H4 (cell line): Measurements from ENCODE around the gene LIN7C. TPM values are rescaled to one million over a fixed set of nuclear protein-coding genes. Genes with fewer than 3 reads are reported as not detected.
"Not testable (repeated sequence)": the region's sequence is repeated elsewhere in the genome, so short reads cannot be mapped to it uniquely, and the experiment has no call there.

Experiments
- DNase-seq: peaks from one replicate; pipeline ENCODE4 v3.0.0-alpha.2; 2015; ENCODE audit warnings: low spot score
- total RNA-seq: library from RNA; depleted of rRNA; stranded (reverse); fragments of >200 nt; shearing (Covaris generic); gene quantifications from 2 replicates; pipeline ENCODE4 v1.2.3, GENCODE V29; 2014

The LIN7C gene
- total RNA-seq, 1 experiment from 2014 or later = 63.4 TPM

- DNase-seq = no peak
Measured at GRCh38 chr11:27470826-27471588, 35.6 kb downstream of the LIN7C start.

- no peak for DNase-seq
Measured at GRCh38 chr11:27470166-27470565, 36.4 kb downstream of the LIN7C start.

DNA sequence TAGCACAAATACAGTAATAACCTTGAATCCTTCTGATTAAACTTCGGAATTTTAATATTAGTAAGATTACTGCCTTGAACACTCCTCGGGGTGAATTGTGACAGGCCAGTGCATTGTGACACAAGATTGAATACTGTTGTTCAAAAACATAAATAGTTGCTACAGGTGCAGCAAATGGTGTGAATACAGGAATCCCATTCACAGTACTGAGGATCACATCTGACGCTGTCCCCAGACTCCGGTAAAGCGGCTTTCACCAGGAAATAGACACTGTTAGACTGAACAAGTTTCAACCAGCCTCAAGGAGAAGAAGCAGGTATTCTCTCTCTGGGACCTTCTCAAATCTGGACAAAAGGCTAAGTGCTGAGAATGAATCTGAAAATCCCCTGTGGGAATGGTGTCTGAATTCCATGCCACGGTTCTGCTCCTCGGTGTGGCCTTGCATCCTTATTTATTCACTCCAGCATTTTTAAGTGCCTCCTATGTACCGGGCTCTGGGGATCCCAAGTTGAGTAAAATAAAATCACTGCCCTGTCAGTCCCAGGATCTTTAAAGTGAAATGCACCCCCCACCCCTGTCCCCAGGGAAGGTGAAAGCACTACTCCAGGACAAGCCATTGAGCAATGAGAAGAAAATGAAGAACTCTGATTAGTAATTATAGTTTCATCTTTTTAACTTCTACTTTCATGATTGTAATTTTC, 37.4 kb downstream of the LIN7C start:
- DNase-seq = no peak

GRCh38 chr11:27468209-27468994, 38.2 kb downstream of the LIN7C start:
- peak; percentile 38 for DNase-seq

DNA sequence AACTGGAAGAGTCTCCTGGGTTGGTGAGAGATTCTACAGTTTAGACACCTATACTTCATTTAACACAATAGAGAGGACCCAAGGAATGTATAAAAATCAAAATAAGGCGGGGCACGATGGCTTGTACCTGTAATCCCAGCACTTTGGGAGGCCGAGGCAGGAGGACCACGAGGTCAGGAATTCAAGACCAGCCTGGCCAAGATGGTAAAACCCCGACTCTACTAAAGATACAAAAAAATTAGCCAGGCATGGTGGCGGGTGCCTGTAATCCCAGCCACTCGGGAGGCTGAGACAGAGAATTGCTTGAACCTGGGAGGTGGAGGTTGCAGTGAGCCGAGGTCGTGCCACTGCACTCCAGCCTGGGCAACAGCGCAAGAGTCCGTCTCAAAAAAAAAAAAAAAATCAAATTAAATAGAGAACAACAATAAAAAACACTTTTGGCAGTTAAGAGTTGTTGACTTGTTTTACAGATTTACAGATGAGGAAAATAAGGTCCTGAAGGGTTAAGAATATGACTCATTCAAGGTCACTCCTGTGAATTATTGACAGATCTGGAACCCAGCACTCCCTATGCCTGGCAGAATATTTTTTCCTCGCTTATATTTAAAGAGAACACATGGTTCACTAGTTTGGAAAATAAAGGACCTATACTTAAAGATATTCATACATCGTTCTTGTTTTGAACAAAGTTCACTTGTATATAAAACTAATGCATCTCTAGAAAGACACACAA, 39.2 kb downstream of the LIN7C start:
- DNase-seq = no peak

- no peak for DNase-seq
Measured at GRCh38 chr11:27466363-27466762, 40.2 kb downstream of the LIN7C start.

DNA sequence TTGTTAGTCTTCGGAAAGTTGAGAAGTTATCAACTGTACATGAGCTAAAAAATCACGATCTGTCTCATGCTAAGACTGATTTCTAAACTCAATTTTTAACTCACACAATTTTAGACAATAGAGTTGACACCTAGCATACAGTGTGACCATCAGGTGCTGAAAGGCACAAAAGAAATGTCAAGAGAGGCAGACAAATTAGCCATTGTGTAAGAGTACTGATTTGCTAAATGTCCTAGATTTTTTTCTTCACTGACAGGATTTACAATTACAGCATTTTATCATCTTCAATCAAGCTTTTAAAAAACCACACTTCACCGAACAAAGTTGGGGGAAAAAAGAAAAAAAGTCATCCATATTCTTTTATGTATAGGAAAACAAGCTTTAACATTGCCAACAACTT, 40.9 kb downstream of the LIN7C start:
- DNase-seq = no peak

DNA sequence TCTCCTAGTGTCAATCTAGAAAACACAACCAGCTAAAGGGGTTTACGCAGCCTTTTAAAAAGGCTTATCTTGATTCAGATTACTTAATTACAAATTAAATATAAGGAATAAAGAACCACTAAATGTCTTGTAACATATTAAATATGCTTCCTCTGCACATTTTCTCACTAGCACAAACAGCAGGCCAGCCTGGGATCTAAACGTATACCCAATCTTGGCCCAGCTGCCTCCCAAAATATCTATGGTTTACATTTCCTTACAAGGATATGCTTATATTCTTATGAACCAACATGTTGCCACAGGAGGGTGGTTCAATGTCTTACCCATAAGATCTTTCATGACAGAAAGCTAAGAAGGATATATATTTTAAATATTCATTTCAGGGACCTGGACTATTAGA, 41.7 kb downstream of the LIN7C start:
- no peak for DNase-seq

DNA sequence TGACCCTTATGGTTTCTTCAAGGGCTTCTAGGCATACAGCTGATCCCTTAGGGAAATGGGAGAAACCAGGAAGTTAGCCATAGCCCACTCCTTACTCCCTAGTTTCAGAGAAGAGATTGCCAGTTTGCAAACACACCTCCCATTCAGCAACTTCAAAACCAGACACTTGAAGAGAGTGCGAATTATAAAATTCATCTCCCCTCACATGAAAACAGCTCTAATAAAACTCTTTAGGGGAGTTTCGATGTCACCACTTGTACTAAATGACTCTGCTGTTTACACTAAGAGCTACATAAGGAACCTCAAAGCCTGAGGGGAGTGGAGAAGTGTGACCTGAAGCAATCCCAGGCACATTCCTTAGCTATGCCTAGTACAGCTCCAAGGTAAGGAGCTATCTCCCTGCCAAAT, 42.3 kb downstream of the LIN7C start:
- DNase-seq = peak; percentile 78

- DNase-seq = no peak
Measured at GRCh38 chr11:27462543-27462942, 44.0 kb downstream of the LIN7C start.

DNA sequence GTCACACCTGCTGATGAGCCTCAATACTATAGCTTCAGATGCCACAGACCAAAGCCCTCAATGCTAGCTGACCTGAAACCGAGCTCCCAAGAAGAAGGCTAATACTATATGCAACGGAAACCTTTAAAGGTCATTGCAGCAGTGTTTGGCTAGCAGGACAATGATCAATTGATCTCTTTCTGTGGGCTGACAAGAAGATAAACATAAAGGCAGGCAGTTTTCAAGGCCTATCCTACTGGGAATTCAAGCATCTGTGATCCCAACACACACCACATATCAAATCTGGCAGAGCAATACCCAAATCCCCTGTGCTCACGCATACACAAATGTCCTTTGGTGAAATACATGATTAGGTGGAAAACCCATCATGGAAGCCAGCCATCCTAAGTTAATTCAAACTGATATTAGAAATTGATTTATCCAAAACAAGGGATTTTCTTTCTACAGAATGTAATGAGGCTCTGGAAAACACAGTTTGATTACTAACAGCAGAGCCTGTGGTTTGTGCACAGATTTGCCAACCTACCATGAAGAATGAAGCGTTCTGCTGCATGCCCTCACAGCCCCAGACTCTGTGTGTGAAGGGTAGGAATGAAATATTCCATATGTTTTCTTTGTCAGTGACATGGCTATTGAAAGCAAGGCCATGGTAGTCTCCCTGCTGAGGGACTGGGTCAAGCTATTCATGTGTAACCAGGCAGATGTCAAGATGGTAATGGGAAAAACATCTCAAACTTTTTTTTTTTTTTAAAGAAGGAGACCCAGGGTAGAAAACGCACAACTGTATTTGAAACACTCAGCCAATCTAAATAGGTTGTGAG, 46.2 kb downstream of the LIN7C start:
- no peak for DNase-seq

- DNase-seq = no peak
Measured at GRCh38 chr11:27459191-27459590, 47.4 kb downstream of the LIN7C start.

DNA sequence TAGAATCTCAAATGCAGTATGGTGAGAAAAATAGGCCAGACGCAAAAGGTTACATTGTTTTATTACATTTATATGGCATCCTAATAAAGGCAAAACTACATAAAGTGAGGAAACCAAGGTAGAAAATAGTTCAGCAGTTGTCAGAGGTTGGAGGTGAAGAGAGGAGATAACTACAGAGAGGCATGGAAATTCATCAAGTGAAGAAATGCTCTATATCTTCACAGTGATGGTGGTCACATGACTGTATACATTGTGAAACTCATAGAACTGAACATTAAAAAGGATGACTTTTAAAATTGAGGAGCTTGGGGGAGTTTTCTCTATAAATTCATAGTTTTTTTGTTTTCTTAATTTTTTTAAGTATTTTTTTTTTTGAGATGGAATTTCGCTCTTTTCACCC, 48.4 kb downstream of the LIN7C start:
- no peak for DNase-seq

DNA sequence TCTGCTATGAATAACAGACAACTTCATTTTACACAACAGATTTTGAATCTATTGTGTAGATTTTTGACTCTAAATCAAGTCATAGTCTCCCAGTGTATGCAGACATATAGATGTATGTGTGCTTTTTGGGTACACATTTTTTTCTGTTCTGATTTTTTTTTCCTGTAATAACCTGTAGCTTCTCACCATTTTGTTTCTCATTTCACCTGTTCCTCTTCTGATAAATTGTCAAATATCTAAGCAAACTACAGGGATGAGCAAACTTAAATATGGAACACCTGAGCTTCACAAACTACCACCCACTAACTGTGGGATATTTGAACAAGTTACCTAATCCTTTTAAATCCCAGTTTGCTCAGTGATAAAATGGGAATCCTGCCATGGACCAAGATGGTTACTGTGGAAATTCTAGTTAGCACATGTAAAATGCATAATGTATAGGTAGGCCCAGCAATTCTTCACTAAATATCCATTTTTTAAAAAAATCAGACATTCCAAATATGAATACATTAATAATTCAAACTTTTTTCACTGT, 49.7 kb downstream of the LIN7C start:
- DNase-seq = no peak

DNA sequence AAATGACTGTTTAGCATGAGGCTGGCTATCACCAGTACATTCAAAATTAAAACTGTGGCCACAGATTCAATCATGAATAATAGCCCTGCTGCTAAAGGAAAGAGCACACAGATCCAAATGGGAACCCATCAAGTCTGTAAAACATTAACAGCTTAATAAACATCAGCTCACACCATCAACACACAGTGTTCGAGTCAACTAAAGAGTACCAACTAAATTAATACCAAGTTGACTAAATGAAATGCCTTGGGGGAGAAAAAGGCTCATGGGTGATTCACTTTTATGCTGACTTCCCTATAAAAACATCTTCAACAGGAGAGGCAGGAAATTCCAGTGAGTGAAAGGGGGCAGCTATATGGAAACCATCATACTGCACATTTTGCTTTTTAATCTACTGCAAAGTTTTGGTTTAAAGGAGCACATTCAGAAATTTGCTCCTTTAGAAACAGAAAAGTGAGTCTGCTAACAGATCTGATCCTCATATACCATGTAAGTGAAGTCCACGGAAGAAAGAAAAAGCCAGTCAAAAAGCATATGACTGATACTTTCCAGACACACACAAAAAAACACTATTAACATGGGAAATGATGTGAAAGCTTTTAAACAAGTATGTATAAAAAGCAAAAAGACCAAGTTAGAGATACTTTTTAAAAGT, 50.3 kb downstream of the LIN7C start:
- DNase-seq = no peak

- DNase-seq = no peak
Measured at GRCh38 chr11:27455667-27456066, 50.9 kb downstream of the LIN7C start.

- DNase-seq = no peak
Measured at GRCh38 chr11:27453701-27454100, 52.9 kb downstream of the LIN7C start.

- DNase-seq = no peak
Measured at GRCh38 chr11:27452147-27452546, 54.4 kb downstream of the LIN7C start.

DNA sequence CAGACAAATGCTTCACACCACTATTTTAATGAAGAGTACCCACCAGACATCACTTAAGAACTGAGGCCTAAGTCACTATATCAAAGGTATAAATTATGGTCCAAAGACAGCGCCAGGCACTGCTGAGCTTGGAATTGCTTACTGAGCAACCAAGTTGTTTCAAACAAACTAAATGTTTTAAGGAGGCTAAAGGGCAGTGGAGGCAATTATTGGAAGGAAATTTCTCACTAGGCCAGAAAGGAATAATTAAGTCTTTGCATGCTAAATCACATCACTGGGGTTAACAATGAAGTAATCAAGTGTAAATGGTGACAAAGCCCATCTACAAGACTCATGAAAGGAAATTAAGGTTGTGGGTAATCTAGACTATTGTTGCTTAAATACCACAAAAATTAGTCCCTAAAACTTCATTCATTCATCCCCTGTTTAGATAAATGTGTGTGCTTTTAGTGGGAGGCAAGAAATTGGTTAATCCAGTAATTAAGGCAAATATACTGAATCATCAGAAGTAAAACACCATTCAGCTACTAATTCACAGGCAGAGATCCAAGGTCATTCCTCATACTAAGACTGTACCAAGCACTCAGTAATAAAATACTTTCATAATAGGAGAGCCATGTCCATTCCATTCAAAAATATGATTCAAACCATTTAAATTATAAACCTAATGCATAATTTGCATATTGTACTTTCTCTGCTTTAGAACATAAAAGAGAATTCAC, 55.2 kb downstream of the LIN7C start:
- no peak for DNase-seq

DNA sequence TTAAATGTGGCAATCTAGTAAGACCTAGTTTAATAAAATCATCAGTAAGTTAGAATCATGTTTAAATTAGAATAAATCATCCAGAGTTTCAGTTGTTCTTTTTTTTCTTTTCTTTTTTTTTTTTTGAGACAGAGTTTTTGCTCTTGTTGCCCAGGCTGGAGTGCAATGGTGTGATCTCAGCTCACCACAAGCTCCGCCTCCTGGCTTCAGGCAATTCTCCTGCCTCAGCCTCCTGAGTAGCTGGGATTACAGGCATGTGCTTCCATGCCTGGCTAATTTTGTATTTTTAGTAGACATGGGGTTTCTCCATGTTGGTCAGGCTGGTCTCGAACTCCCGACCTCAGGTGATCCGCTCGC, 58.4 kb downstream of the LIN7C start:
- DNase-seq = not testable (repeated sequence)
